GM19240 (cell line): Measurements from ENCODE around the gene COL1A1.

Experiments
- DNase-seq: peaks from one replicate; pipeline ENCODE4 v3.0.0; 2011; ENCODE audit warnings: low spot score; ENCODE audit not compliant: insufficient read length

COL1A1 gene

GRCh38 chr17:50173335-50173941, 28.0 kb downstream of the COL1A1 start:
- DNase-seq = no peak

GRCh38 chr17:50172936-50173334, 28.5 kb downstream of the COL1A1 start:
- DNase-seq = no peak

GRCh38 chr17:50172130-50172529, 29.3 kb downstream of the COL1A1 start:
- no peak for DNase-seq

GRCh38 chr17:50171371-50172071, 29.9 kb downstream of the COL1A1 start:
- no peak for DNase-seq

- DNase-seq = peak; percentile 78
These were observed 30.6 kb downstream of the COL1A1 start for GRCh38 chr17:50170662-50171370.

- no peak for DNase-seq
These were observed 31.5 kb downstream of the COL1A1 start for GRCh38 chr17:50169881-50170459.

- no peak for DNase-seq
These were observed 32.2 kb downstream of the COL1A1 start for GRCh38 chr17:50169121-50169764.

GRCh38 chr17:50168319-50168718, 33.1 kb downstream of the COL1A1 start:
- no peak for DNase-seq

GRCh38 chr17:50167371-50167770, 34.1 kb downstream of the COL1A1 start:
- DNase-seq = no peak

- no peak for DNase-seq
These were observed 34.8 kb downstream of the COL1A1 start for GRCh38 chr17:50166518-50167181.

- DNase-seq = no peak
These were observed 35.4 kb downstream of the COL1A1 start, which contains the start of gene SGCA for GRCh38 chr17:50165867-50166517. SGCA (plus strand) TSS chr17:50166005; CDS start chr17:50166041, 36 bp downstream.

GRCh38 chr17:50165466-50165865, 36.0 kb downstream of the COL1A1 start:
- DNase-seq = no peak

- no peak for DNase-seq
These were observed 36.4 kb downstream of the COL1A1 start for GRCh38 chr17:50165066-50165465.

- DNase-seq = no peak
These were observed 36.8 kb downstream of the COL1A1 start for GRCh38 chr17:50164697-50164988.

GRCh38 chr17:50163843-50164696, 37.4 kb downstream of the COL1A1 start:
- no peak for DNase-seq

- DNase-seq = no peak
These were observed 38.8 kb downstream of the COL1A1 start for GRCh38 chr17:50162466-50163254.

GRCh38 chr17:50161911-50162288, 39.5 kb downstream of the COL1A1 start:
- no peak for DNase-seq

- peak; percentile 98 for DNase-seq
These were observed 40.2 kb downstream of the COL1A1 start for GRCh38 chr17:50161023-50161910.
